HG02610 (cell line): ENCODE results near the gene PPTC7.

Experiments used
- ATAC-seq: cut with Tn5 transposase; IDR thresholded peaks from one replicate; pipeline ENCODE4 v1.9.1; 2021; ENCODE audit warnings: mild to moderate bottlenecking, moderate library complexity; ENCODE audit not compliant: unreplicated experiment

PPTC7 gene

DNA sequence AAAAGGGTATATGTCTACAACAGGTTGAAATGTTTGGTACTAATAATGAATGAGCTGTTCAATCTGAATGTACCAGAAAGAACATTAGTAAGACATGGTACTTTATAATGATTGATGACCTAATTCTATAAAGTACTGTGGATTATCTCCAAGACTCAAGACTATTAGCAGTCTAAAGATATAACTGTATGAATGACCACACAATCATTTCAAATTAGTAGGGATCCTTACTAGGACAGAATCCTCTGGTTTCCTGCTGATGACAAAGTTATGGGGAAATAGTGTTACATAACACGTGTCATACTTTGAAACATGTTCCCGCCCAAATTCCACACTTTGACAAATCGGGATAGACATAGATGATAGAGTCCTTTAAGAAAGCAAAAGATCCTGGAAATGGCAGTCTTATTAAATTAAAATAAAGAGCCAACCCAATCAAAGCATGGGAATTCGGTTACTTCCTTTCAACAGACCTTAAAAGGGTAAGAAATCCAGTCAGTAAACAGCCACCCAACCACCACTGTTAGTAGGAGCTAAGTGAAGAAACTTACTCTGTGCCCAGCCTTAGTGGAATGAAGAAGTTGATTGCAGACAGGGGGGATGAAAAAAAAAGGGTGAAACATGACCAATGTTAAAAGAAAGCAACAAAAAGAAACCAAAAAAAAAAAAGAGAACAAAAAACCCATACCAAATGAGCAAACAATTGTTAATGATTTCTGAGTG, 84.0 kb downstream of the PPTC7 start:
- no peak for ATAC-seq
